ENCODE measurements around the gene SYNDIG1. TPM values are rescaled to one million over a fixed set of nuclear protein-coding genes. Genes with fewer than 3 reads are reported as not detected.
A peak's percentile ranks its signal among the peaks of the same experiment; 100 is the strongest.

The SYNDIG1 gene
- total RNA-seq, 4 donors from 2014 or later: 0.45 TPM; not detected in 3

DNA sequence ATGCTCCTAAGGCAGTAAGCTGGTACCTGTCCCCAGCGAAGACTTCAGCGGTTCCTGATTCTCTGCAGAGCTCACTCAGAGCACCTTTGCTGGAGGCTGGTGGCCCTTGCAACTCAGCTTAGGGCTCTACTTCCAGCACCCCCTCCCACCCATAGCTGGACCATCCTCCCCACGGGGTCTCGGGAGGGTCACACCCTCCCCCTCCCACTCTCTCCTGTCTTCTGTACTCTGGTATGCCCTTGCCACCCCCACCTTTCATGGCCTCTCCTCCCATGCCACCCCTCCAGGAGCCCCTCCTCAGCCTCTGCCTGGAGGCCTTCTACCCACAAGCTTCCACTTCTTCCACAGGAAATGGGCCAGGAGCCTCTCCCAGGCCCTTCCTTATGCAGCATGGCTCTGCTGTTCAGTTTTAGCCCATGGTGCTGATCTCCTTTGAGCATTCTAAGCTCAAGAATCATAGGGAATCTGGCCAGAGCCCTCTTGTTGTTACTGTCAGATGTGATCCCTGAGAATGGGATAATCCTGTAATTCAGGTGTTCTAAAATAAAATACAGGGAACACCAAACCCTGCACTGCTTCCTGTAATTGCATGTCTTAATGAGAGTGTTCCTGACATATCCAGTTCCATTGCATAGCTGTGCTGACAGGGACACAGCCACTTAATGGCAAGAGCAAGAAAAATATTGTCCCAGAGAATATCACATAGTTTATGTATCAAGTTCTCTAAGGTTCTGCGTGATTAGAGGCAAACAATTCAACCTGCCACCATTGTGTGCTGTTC, 142.1 kb downstream of the SYNDIG1 start:
- intact Hi-C loops (cut with DNase I; ENCODE audit: low total_unique reads): no loop called here
- WGBS, 2 donors: 95 to 98% methylated on average over 5 of the region's 5 CpGs

DNA sequence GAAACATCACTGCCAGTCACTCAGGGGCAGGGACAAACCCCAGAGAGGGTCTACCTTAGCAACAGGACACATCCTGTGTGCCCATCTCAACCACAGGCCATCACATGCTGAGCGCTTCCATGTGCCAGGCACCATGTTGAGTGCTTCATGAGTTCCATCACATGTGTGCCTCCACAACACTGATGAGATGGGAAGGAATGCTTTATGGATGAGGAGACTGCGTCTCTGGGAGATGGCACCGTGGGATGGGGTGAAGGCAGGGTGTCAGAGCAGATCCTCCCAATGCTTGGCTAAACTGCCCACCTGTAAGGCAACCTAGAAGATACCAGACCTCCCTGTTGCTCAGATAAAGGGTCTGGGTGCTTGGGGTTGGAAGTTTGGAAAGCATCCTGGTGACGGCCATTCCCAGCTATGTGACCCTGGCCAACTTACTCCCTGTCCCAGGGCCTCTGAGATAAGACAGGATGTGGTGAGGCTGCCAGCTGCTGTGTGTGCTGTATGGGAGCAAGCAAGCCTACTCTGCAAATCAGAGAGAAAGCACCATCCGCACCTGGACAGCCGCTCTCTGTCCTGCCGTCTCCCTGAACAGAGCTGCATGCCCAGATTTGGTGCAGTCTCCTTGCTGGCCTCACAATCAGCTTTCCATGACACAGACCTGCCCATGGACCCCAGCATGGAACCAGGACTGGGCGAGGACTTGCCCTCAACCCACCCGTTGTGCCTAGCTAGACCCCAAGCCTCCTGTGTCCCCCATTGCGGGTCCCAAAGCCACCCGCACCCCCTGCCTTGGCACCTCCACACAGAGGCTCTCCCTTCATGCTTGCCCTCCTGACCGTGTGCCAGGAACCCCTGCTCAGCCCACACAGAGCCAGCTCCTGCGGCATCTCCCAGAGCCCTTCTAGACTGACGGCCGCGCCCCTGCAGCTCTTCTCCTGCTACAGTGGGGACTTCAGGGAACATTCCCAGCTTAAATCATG, 143.7 kb downstream of the SYNDIG1 start:
- 88 to 92% methylated on average over 16 of the region's 16 CpGs for WGBS, 2 donors
- DNase-seq (ENCODE audit: low spot score in 2 of 2): peak in 1 of 2 donors; percentile 74
- no peak overlapping the region for H3K4me3 ChIP-seq (ENCODE audit: low read depth, poor library complexity, severe bottlenecking)
- intact Hi-C loops (cut with DNase I; ENCODE audit: low total_unique reads): no loop called here
- TF ChIP-seq POLR2A (IDR thresholded peaks at IDR 0.05) (no peak), CTCF (IDR thresholded peaks at IDR 0.05) (no peak)

More for the DNA sequence above, 142.1 kb downstream of the SYNDIG1 start:
- peak in 1 of 2 donors; percentile 54 for DNase-seq (ENCODE audit: low spot score in 2 of 2)
- no peak for TF ChIP-seq POLR2A (IDR thresholded peaks at IDR 0.05)
- no peak for TF ChIP-seq CTCF (IDR thresholded peaks at IDR 0.05)
- no peak overlapping the region for H3K4me3 ChIP-seq (ENCODE audit: low read depth, poor library complexity, severe bottlenecking)

GRCh38 chr20:24614341-24614740, 144.9 kb downstream of the SYNDIG1 start:
- TF ChIP-seq CTCF (IDR thresholded peaks at IDR 0.05) (no peak), POLR2A (IDR thresholded peaks at IDR 0.05) (no peak)
- no peak for DNase-seq (ENCODE audit: low spot score in 2 of 2)
- no peak overlapping the region for H3K4me3 ChIP-seq (ENCODE audit: low read depth, poor library complexity, severe bottlenecking)
- 52 to 61% methylated on average over 1 of the region's 1 CpG for WGBS, 2 donors
- intact Hi-C loops (cut with DNase I; ENCODE audit: low total_unique reads): no loop called here

DNA sequence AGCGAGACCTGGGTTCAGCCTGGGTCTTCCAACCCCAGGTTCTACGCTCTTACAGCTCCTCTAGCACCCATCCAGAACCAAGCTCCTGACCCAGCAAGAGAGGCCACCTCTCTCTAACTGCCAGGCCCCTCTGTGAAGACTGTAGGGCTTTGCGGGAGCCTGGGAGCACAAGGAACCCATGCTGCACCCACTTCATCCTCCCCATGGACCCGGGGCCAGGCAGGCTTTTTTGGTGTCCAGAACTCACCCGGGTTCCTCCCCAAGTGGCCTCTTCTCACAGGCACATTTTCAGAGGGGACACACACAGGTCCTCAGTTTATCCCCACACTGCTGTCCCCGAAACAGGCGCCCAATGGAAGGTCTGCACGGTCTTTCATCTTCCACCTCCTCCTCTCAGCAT, 145.9 kb downstream of the SYNDIG1 start:
- H3K4me3 ChIP-seq (ENCODE audit: low read depth, poor library complexity, severe bottlenecking): no peak overlapping the region
- intact Hi-C loops (cut with DNase I; ENCODE audit: low total_unique reads): no loop called here
- peak in 1 of 2 donors; percentile 78 for DNase-seq (ENCODE audit: low spot score in 2 of 2)
- TF ChIP-seq CTCF (IDR thresholded peaks at IDR 0.05): no peak
- TF ChIP-seq POLR2A (IDR thresholded peaks at IDR 0.05): no peak
- 94 to 96% methylated on average over 8 of the region's 8 CpGs for whole genome bisulfite sequencing, 2 donors

- intact Hi-C loops (cut with DNase I; ENCODE audit: low total_unique reads): no loop called here
- H3K4me3 ChIP-seq (ENCODE audit: low read depth, poor library complexity, severe bottlenecking): no peak overlapping the region
- DNase-seq (ENCODE audit: low spot score in 2 of 2): peak in 1 of 2 donors; percentile 75
- 85 to 87% methylated on average over 17 to 19 of the region's 19 CpGs for WGBS, 2 donors
- TF ChIP-seq POLR2A (IDR thresholded peaks at IDR 0.05): no peak
- no peak for TF ChIP-seq CTCF (IDR thresholded peaks at IDR 0.05)
Measured at GRCh38 chr20:24616258-24617079, 147.0 kb downstream of the SYNDIG1 start.

Data from lower leg skin (tissue), 4 donors.